ENCODE data around the gene SHROOM3.

The SHROOM3 gene

GRCh38 chr4:76624931-76625715, 190.1 kb downstream of the SHROOM3 start:
- TF ChIP-seq CTCF (IDR thresholded peaks at IDR 0.05; ENCODE audit: low read depth, low read length) = no peak
- no peaks in the 10 kb centered on the region for H3K9me3 ChIP-seq
- H3K27me3 ChIP-seq = no peaks in the 10 kb centered on the region
- H3K36me3 ChIP-seq = no peaks in the 10 kb centered on the region
- H3K4me1 ChIP-seq = no peaks in the 10 kb centered on the region
- DNase-seq = no peak
- no peak overlapping the region for H3K4me3 ChIP-seq (ENCODE audit: low read depth, low read length)

DNA sequence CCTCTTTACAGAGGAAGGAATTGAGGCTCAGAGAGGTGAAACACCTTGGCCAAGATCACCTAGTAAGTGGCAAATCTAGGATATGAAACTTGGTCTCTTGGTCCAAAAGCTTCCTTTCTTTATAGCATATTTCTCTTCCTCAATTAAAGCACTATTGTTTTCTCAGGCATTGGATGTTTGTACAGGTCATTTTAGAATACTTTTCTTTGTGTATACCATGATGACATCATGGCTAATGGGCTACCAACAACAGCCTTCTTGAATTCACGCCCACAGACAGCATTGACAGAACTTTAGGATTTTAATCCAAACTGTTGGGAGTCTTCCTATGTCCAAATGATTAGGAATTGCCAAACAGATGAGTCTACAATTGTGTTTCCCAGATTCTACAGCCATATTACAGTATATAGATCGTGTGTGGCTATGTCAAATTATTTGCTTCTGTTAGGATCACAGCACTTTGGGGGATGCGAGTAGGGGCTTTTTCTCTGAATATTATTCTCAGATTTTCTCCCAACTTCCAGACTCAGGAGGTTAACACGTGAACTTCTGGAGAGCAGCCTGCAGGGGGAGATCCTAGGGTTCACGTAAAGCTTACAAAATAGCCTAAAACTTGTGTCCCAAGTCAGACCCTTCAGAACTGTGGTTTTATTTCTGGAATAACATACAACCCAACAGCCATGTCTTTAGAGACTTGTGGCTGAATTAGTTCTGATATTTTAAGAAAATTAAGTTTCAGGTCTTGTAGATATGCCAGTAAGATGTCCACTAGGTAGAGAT, 191.8 kb downstream of the SHROOM3 start:
- Histone ChIP-seq H3K9me3 (no peaks in the 10 kb centered on the region), H3K4me1 (no peaks in the 10 kb centered on the region), H3K36me3 (no peaks in the 10 kb centered on the region), H3K27me3 (no peaks in the 10 kb centered on the region), H3K4me3 (ENCODE audit: low read depth, low read length) (no peak overlapping the region)
- DNase-seq = peak; percentile 13
- peak; percentile 60 for TF ChIP-seq CTCF (IDR thresholded peaks at IDR 0.05; ENCODE audit: low read depth, low read length)

DNA sequence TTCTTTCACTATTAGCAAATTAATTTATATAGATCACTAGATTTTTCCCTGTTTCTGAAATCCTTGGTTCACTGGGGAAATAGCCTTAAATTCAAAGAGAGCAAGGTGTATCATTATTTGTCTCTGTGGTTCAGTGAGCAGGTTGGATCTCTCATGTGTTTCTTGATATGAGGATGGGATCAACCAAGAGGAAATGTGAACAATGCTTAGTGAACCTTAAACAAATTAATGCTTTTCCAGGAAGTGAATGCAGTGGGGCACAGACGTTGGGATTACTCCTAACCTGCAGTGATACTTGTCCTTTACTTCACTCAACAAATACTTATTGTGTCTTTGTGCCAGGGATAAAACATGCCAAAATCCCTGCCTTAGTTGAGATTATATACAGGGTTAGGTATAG, 193.2 kb downstream of the SHROOM3 start:
- Histone ChIP-seq H3K36me3 (no peaks in the 10 kb centered on the region), H3K9me3 (no peaks in the 10 kb centered on the region), H3K4me1 (no peaks in the 10 kb centered on the region), H3K4me3 (ENCODE audit: low read depth, low read length) (no peak overlapping the region), H3K27me3 (no peaks in the 10 kb centered on the region)
- TF ChIP-seq CTCF (IDR thresholded peaks at IDR 0.05; ENCODE audit: low read depth, low read length) = no peak
- DNase-seq = no peak

GRCh38 chr4:76630741-76631140, 195.7 kb downstream of the SHROOM3 start:
- Histone ChIP-seq H3K27me3 (no peaks in the 10 kb centered on the region), H3K9me3 (no peaks in the 10 kb centered on the region), H3K4me1 (no peaks in the 10 kb centered on the region), H3K4me3 (ENCODE audit: low read depth, low read length) (no peak overlapping the region), H3K36me3 (no peaks in the 10 kb centered on the region)
- TF ChIP-seq CTCF (IDR thresholded peaks at IDR 0.05; ENCODE audit: low read depth, low read length) = no peak
- no peak for DNase-seq

DNA sequence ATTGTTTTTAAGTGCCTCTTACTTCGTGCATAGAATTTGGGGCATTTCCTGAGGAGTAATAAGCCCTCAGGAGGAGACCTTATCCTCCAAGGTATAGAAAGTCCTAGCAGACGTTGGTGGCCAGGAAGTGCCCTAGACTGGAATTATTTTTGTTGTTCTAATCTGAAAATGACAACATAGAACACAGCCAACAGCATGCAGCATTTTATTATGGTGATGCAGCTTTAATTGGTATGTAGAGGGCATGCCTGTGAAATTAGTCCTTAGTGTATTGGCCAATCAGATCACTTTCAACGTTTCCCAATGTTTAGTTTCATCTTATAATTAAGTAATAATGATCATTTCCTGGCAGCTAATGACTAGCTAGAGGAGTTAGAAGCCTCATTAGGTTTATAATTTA, 199.2 kb downstream of the SHROOM3 start:
- H3K27me3 ChIP-seq = no peaks in the 10 kb centered on the region
- H3K4me1 ChIP-seq = no peaks in the 10 kb centered on the region
- DNase-seq = no peak
- TF ChIP-seq CTCF (IDR thresholded peaks at IDR 0.05; ENCODE audit: low read depth, low read length) = no peak
- H3K9me3 ChIP-seq = no peaks in the 10 kb centered on the region
- H3K36me3 ChIP-seq = no peaks in the 10 kb centered on the region
- H3K4me3 ChIP-seq (ENCODE audit: low read depth, low read length) = no peak overlapping the region

All from BE2C (cell line).